GM21825 (cell line): ENCODE data around the gene IQSEC3.
"Not testable (repeated sequence)": the region's sequence is repeated elsewhere in the genome, so short reads cannot be mapped to it uniquely, and the experiment has no call there.

Experiments used
- ATAC-seq: cut with Tn5 transposase; IDR thresholded peaks from one replicate; pipeline ENCODE4 v1.9.1; 2021; ENCODE audit warnings: mild to moderate bottlenecking, moderate library complexity; ENCODE audit not compliant: unreplicated experiment

Gene IQSEC3

GRCh38 chr12:66428-66781, at the start of gene IQSEC3:
IQSEC3 (plus strand) TSS chr12:66767; CDS start chr12:66883, 116 bp downstream.
- not testable (repeated sequence) for ATAC-seq

- ATAC-seq, result not testable (repeated sequence)
These were observed 48.9 kb upstream of the IQSEC3 start for GRCh38 chr12:17370-18340.

GRCh38 chr12:18821-19567, 47.6 kb upstream of the IQSEC3 start:
- ATAC-seq, result not testable (repeated sequence)

GRCh38 chr12:19906-20305, 46.7 kb upstream of the IQSEC3 start:
- not testable (repeated sequence) for ATAC-seq

GRCh38 chr12:20757-21156, 45.8 kb upstream of the IQSEC3 start:
- ATAC-seq, result no peak

- no peak for ATAC-seq
These were observed 45.0 kb upstream of the IQSEC3 start for GRCh38 chr12:21301-22189.

GRCh38 chr12:22190-22529, 44.4 kb upstream of the IQSEC3 start:
- ATAC-seq, result no peak

- no peak for ATAC-seq
These were observed 43.9 kb upstream of the IQSEC3 start for GRCh38 chr12:22530-23201.

- ATAC-seq, result not testable (repeated sequence)
These were observed 38.7 kb upstream of the IQSEC3 start for GRCh38 chr12:27904-28303.

- ATAC-seq, result not testable (repeated sequence)
These were observed 27.8 kb upstream of the IQSEC3 start for GRCh38 chr12:38775-39174.

- ATAC-seq, result not testable (repeated sequence)
These were observed 26.9 kb upstream of the IQSEC3 start for GRCh38 chr12:39555-40265.

- ATAC-seq, result not testable (repeated sequence)
These were observed 22.2 kb upstream of the IQSEC3 start for GRCh38 chr12:44352-44751.

- ATAC-seq, result not testable (repeated sequence)
These were observed 21.2 kb upstream of the IQSEC3 start for GRCh38 chr12:45235-45990.

- ATAC-seq, result not testable (repeated sequence)
These were observed 20.6 kb upstream of the IQSEC3 start for GRCh38 chr12:45991-46358.

GRCh38 chr12:46542-46941, 20.0 kb upstream of the IQSEC3 start:
- not testable (repeated sequence) for ATAC-seq

GRCh38 chr12:47699-48226, 18.8 kb upstream of the IQSEC3 start:
- not testable (repeated sequence) for ATAC-seq

GRCh38 chr12:49149-49548, 17.4 kb upstream of the IQSEC3 start:
- not testable (repeated sequence) for ATAC-seq

GRCh38 chr12:51087-51486, 15.5 kb upstream of the IQSEC3 start:
- not testable (repeated sequence) for ATAC-seq

GRCh38 chr12:51962-52361, 14.6 kb upstream of the IQSEC3 start:
- not testable (repeated sequence) for ATAC-seq
